ENCODE measurements around the gene HELB.

HELB gene

DNA sequence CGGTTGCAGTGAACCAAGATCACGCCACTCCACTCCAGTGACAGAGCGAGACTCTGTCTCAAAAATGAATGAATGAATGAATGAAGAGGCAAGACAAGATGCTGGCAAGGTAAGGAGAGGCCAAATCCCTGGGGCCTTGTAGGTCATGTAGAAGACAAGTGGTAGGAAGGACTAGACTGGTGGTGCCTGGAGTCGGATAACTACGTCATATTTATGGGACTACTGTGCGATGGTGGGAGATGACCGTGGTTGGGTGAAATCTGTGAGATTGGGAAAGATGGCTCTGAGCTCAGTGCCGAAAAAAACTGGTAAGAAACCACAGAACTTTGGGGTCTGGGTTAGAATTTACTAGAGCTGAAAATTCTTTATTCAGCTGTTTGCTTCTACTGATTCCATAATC is 50.6 kb downstream of the HELB start:
- Histone ChIP-seq H3K4me1 (ENCODE audit: control insufficient read depth, insufficient read depth, low read length) (no peaks in the 10 kb centered on the region), H3K36me3 (ENCODE audit: control insufficient read depth in 2 of 2, insufficient read depth in 1 of 2, low read length in 2 of 2) (peaks cover 0 to 3% of the 10 kb centered on the region in 2 experiments; a peak in 2 of 3 replicates), H3K4me3 (ENCODE audit: low read depth, low read length) (no peak overlapping the region), H3K27ac (ENCODE audit: extremely low read depth, low read depth, low read length) (no peak overlapping the region), H3K9me3 (ENCODE audit: control insufficient read depth, insufficient read depth, low read depth, low read length) (no peaks in the 10 kb centered on the region)
- ChIA-PET CTCF (interaction anchor here (0.7 to 2.2 kb wide), 9 partner anchors 15 to 342 kb away, joined by 3 to 7 read pairs (median 4); no protein-coding TSS in a partner anchor), POLR2A (no interaction called here)
- TF ChIP-seq ZBTB10 (tag by site-specific recombination; IDR thresholded peaks at IDR 0.05): no peak
- no peak for TF ChIP-seq ZNF585B (tag by site-specific recombination; IDR thresholded peaks at IDR 0.05)
- TF ChIP-seq ZBTB21 (tag by site-specific recombination; IDR thresholded peaks at IDR 0.05): no peak
- no peak for TF ChIP-seq ZNF560 (tag by site-specific recombination; IDR thresholded peaks at IDR 0.05; ENCODE audit: borderline replicate concordance)
- no peak for TF ChIP-seq GFI1B (tag by site-specific recombination; IDR thresholded peaks at IDR 0.05)

GRCh38 chr12:66354291-66354690 is 52.0 kb downstream of the HELB start:
- CTCF ChIA-PET: interaction anchor here (1.5 kb wide), 1 partner anchor 27 kb away, joined by 3 read pairs; no protein-coding TSS in a partner anchor
- Histone ChIP-seq H3K4me1 (ENCODE audit: control insufficient read depth, insufficient read depth, low read length) (no peaks in the 10 kb centered on the region), H3K4me3 (ENCODE audit: low read depth, low read length) (no peak overlapping the region), H3K9me3 (ENCODE audit: control insufficient read depth, insufficient read depth, low read depth, low read length) (no peaks in the 10 kb centered on the region), H3K36me3 (ENCODE audit: control insufficient read depth in 2 of 2, insufficient read depth in 1 of 2, low read length in 2 of 2) (peaks cover 0 to 3% of the 10 kb centered on the region in 2 experiments; a peak in 2 of 3 replicates), H3K27ac (ENCODE audit: extremely low read depth, low read depth, low read length) (no peak overlapping the region)
- POLR2A ChIA-PET: no interaction called here
- TF ChIP-seq ZSCAN16 (tag by site-specific recombination; IDR thresholded peaks at IDR 0.05) (no peak), ZFP37 (tag by site-specific recombination; IDR thresholded peaks at IDR 0.05) (no peak), ZNF701 (tag by site-specific recombination; IDR thresholded peaks at IDR 0.05) (no peak), ZNF214 (tag by site-specific recombination; IDR thresholded peaks at IDR 0.05; ENCODE audit: borderline replicate concordance) (no peak), ZNF133 (tag by site-specific recombination; IDR thresholded peaks at IDR 0.05) (no peak), ZSCAN30 (tag by site-specific recombination; IDR thresholded peaks at IDR 0.05) (no peak), ZNF24 (tag by site-specific recombination; IDR thresholded peaks at IDR 0.05) (no peak), ZNF629 (tag by site-specific recombination; IDR thresholded peaks at IDR 0.05) (no peak), ZNF544 (tag by site-specific recombination; IDR thresholded peaks at IDR 0.05) (no peak), ZNF16 (tag by site-specific recombination; IDR thresholded peaks at IDR 0.05; ENCODE audit: low read depth) (no peak), ZNF239 (tag by site-specific recombination; IDR thresholded peaks at IDR 0.05) (no peak)

DNA sequence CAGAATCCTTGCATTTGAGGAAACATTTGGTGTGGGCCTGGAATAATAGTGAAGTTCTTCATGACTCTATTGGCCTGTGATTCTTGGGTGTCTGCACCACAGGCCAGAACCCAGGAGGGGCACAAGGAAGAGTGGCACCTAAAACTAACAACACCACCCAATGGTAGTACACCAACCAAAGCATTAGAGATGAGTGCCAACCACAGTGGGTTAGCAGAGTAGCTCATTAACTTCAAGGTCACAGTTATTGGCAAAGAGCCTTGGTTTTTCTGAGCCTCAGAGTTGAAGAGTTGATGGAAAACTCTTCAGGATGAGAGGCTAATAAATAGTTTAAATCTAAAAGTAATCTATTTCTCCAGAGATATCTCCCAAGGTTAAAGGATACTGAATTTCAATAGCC is 57.0 kb downstream of the HELB start:
- H3K4me1 ChIP-seq (ENCODE audit: control insufficient read depth, insufficient read depth, low read length): no peaks in the 10 kb centered on the region
- CTCF ChIA-PET: no interaction called here
- H3K36me3 ChIP-seq (ENCODE audit: control insufficient read depth in 2 of 2, insufficient read depth in 1 of 2, low read length in 2 of 2): no peaks in the 10 kb centered on the region; a peak in 1 of 3 replicates
- H3K27ac ChIP-seq (ENCODE audit: extremely low read depth, low read depth, low read length): no peak overlapping the region
- H3K9me3 ChIP-seq (ENCODE audit: control insufficient read depth, insufficient read depth, low read depth, low read length): no peaks in the 10 kb centered on the region
- no peak overlapping the region for H3K4me3 ChIP-seq (ENCODE audit: low read depth, low read length)
- TF ChIP-seq ZNF529 (tag by site-specific recombination; IDR thresholded peaks at IDR 0.05; ENCODE audit: insufficient replicate concordance) (no peak), ZNF530 (tag by site-specific recombination; IDR thresholded peaks at IDR 0.05; ENCODE audit: low read depth) (no peak), ZFHX2 (tag by site-specific recombination; conservative IDR thresholded peaks at IDR 0.05) (no peak), ZNF274 (IDR thresholded peaks at IDR 0.05; ENCODE audit: low read length) (no peak), ZNF274 (tag by site-specific recombination; IDR thresholded peaks at IDR 0.05; ENCODE audit: borderline replicate concordance) (no peak), ZNF138 (tag by site-specific recombination; IDR thresholded peaks at IDR 0.05; ENCODE audit: borderline replicate concordance) (no peak), ZNF121 (tag by site-specific recombination; IDR thresholded peaks at IDR 0.05) (no peak), ZNF792 (tag by site-specific recombination; IDR thresholded peaks at IDR 0.05) (no peak)
- TF ChIP-seq, protein P1, sequence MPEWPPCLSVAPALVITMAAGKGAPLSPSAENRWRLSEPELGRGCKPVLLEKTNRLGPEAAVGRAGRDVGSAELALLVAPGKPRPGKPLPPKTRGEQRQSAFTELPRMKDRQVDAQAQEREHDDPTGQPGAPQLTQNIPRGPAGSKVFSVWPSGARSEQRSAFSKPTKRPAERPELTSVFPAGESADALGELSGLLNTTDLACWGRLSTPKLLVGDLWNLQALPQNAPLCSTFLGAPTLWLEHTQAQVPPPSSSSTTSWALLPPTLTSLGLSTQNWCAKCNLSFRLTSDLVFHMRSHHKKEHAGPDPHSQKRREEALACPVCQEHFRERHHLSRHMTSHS (tag by site-specific recombination; IDR thresholded peaks at IDR 0.05): no peak
- TF ChIP-seq, protein P2, sequence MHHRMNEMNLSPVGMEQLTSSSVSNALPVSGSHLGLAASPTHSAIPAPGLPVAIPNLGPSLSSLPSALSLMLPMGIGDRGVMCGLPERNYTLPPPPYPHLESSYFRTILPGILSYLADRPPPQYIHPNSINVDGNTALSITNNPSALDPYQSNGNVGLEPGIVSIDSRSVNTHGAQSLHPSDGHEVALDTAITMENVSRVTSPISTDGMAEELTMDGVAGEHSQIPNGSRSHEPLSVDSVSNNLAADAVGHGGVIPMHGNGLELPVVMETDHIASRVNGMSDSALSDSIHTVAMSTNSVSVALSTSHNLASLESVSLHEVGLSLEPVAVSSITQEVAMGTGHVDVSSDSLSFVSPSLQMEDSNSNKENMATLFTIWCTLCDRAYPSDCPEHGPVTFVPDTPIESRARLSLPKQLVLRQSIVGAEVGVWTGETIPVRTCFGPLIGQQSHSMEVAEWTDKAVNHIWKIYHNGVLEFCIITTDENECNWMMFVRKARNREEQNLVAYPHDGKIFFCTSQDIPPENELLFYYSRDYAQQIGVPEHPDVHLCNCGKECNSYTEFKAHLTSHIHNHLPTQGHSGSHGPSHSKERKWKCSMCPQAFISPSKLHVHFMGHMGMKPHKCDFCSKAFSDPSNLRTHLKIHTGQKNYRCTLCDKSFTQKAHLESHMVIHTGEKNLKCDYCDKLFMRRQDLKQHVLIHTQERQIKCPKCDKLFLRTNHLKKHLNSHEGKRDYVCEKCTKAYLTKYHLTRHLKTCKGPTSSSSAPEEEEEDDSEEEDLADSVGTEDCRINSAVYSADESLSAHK (tag by site-specific recombination; IDR thresholded peaks at IDR 0.05): no peak
- POLR2A ChIA-PET: no interaction called here
